ENCODE measurements around the gene PPP2R5C.
"Not testable (repeated sequence)": the region's sequence is repeated elsewhere in the genome, so short reads cannot be mapped to it uniquely, and the experiment has no call there.

The PPP2R5C gene

DNA sequence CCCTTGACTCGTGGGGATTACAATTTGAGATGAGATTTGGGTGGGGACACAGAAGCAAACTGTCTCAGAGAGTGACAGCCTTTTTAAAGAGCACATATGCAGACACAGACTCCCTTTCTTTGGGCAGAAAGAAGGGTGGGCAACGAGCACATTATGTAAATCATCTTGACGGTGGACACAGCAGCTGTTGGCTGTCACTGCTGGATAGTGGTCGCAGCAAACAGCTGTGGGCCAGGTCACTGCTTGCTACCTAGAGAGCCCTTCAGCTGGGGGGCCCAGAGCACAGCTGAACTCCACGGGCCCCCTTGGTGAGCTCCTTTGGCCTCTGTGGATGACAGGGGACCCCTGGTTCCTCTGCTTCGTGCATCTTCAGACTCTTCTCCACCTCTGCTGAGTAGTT, 23.1 kb downstream of the PPP2R5C start:
- DNase-seq: no peak

DNA sequence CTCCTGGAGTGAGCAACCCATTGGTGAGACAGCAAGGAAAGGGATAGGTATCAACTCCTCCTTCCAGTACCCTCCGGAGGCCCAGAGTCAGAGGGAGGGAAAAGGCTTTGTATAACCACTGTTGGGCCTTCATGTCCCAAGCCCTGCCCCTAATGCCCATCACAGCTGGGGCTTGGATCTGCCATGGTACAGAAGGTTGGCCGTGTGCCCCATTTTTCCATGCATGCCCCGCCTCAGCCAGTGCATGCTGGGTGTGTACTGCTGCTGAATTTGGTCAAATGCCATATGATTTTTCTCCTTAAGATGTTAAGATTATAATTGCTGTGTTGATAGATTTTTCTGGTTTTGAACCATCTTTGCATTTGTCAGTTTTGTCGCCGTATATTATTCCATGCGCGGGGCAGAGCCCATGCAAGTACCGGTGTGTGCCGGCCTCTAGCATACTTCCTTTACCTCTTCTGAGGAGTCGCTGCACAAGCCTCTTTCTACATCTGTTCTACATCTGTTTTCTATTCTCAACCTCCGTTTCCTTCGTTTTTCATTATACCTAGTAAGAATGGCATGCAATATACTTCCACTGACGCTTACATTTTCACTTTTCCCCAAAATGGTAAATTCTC, 26.6 kb downstream of the PPP2R5C start:
- no peak for DNase-seq

DNA sequence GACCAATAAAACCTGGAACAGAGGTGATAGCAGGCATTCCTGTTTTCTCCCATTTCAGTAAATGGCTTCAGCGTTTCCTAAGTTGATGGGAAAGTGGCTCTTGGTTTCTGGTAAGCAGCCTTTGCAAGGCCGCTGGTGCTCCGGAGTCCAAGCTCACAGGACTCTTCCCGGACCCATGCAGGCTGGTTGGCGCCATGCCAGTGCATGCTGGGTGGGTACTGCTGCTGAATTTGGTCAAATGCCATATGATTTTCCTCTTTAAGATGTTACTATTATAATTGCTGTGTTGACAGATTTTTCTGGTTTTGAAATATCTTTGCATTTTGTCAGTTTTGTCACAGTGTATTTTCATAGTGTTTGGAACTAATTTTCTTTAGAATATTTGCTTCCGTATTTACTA, 27.7 kb downstream of the PPP2R5C start:
- no peak for DNase-seq

DNA sequence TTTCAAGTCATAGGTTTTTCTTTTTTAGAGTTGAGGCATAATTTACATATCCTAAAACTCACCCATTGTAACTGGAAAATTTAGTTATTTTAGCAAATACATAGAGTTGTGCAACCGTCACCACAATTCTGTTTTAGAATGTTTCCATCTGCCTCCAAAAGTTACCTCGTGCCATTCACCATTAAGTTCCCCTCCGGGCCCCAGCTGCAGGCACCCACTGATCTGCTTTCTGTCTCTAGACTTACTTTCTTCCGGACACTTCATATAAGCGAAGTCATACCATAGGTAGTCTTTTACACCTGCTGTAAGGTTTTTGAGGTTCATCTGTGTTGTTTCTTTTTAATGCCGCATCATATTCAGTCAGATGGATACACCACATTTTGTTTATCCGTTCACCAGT, 28.7 kb downstream of the PPP2R5C start:
- DNase-seq: no peak

DNA sequence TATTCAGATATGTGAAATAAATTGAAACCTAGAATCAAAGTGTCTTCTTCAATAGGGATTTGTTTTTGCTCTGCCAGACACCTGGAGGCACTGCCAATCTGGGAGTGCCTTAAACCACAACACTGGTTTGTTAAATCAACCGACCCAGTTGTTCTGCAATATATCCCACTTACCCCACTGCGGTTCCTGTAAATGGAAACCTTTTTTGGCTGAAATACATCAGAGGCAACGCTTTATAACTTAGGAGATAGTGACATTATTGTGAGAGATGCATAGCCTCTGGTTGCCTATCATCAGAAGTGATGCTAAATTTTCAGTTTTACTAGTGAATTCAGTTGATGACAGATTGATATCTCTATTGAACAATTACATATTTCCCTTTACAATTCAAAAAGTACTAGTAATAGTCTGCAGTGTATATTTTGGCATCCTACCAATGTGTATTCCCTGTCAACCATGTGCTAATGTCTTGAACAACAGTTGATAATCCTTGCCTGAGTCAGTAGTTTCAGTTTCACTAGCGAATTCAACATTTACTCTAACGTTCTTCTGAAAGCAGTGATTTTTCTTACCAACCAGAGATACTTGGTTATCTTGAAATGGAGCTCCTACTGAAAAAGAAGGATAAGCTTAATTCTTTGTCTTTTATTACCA, 30.5 kb downstream of the PPP2R5C start:
- no peak for DNase-seq

DNA sequence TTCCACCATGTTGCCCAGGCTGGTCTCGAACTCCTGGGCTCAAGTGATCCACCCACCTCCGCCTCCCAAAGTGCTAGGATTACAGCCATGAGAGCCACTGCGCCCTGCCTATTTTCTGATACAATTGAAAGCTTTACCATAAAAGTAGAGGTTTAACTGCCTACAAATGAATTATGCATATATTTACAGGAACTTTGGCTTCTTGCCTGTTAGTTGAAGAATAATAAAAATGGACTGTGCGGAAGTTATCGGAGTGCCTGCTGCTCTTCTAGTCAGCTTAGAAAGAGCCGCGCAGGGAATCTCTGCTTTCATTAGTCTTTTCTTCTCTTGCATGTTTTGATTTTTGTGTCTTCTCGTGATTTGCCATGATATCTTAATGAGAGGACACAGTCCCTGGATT, 34.5 kb downstream of the PPP2R5C start:
- no peak for DNase-seq

DNA sequence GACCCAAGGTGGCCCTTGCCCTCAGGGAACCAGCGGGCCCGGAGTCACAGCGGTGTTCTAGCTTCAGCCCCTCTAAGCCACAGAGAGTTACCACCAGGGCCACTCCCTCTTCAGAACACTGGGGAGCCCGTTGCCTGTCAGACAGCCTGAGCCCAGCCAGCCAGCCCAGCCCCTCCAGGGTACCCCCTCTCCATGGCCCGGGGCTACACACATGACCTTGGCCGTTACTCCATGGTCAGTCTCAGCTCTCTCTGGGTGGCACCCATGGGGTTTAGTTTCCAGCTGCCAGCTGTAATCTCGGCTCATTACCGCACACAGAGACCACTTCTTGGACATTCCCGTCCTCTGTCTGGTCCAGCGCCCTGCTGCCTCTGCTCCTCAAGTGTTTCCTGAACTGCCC, 35.0 kb downstream of the PPP2R5C start:
- no peak for DNase-seq

DNA sequence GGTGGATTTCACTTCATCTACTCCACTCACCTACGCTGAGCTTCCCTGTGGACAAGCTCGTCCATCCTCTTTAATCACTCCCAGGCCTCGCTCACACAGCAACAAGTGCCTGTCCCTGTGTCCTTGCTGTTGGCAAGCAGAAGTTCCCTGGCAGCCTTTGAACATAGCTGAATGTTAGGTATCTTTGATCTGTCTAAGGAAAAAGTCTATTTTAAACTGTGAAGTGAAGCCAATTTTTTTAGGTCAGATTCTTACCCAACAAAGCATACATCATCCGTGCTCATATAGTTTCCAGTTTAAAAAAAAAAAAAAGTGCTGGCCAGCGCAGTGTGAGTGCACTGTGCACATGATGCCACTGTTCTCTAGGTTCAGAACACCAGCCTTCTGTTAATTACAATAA, 36.3 kb downstream of the PPP2R5C start:
- DNase-seq: no peak

DNA sequence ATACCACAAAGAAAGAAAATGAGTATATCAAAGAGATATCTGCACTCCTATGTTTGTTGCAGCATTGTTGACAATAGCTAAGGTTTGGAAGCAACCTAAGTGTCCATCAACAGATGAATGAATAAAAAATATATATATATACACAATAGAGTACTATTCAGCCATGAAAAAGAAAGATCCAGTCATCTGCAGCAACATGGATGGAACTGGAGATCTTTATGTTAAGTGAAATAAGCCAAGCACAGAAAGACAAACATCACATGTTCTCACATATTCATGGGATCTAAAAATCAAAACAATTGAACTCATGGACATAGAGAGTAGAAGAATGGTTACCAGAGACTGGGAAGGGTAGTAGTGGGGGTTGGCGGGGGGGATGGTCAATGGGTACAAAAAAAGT, 42.9 kb downstream of the PPP2R5C start:
- not testable (repeated sequence) for DNase-seq

DNA sequence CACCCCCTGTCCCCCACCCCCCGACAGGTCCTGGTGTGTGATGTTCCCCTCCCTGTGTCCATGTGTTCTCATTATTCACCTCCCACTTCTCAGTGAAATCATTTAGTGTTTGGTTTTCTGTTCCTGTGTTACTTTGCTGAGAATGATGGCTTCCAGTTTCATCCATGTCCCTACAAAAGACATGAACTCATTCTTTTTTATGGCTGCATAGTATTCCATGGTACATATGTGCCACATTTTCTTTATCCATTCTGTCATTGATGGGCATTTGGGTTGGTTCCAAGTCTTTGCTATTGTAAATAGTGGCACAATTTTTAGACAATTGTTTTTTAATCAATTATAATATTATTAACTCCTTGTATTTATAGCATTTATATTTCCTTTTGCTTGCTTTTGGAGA, 44.7 kb downstream of the PPP2R5C start:
- DNase-seq: not testable (repeated sequence)

DNA sequence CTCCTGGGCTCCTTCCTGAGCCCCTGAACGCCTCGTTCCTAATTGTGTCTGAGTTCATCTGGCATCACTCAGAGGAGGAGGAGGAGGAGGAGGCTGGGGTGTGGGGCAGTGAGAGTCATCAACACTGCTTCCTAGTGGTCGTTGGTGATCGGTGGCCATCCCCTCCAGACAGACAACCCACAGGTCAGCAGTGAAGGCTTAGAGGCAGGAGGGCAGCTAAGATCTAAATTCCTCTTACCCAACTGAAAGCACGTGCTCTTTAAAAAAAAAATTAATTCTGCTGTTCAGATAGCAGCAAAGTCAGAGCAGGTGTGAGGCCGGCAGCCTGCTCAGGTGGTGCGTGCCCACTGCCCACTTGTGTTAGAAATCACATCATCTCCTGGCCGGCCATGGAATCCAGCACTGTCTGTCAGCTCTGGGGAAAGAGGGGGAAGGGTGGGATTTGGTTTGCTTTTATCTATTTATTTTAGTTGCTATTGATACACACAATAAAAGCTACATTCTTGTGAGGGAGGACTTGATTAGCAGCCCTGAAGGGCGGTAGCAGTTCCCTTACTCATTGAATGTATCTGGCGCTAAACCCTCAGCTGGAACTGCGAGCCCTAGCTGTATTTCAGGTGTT, 46.6 kb downstream of the PPP2R5C start:
- DNase-seq: no peak

DNA sequence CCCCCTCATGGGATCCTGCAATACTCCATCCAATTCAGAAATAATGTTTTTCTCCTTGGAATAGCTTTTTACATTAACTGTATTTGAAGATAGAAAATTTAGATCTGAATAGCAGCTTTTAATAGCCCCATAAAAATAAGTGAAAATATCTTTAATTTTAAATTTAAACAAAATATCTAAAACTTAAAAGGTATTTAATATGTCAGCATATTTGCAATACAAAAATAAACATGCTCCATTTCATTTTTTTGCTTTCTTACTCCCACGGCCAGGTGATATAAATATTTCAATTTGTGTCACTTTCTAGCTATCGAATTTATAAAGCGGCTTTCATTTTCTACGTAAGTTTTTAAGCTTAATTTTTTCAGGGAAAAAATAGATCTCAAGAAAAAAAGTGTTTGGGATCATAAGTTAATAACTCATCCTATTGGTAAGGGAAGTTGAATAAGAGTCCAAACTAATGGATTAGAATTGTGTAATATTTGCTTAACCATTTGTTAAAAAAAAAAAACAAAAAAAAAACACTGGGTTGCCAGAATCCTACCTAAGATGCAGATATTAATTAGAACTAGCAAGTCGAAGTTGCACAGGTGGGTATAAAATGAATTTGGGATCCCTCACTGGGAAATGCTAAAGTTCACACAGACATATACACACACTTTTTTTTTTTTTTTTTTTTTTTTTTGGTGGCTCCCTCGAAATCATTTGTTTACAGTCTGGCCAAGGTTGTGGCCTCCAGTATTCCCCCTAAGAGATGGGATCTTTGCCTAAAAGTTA, 47.6 kb downstream of the PPP2R5C start:
- DNase-seq: no peak

DNA sequence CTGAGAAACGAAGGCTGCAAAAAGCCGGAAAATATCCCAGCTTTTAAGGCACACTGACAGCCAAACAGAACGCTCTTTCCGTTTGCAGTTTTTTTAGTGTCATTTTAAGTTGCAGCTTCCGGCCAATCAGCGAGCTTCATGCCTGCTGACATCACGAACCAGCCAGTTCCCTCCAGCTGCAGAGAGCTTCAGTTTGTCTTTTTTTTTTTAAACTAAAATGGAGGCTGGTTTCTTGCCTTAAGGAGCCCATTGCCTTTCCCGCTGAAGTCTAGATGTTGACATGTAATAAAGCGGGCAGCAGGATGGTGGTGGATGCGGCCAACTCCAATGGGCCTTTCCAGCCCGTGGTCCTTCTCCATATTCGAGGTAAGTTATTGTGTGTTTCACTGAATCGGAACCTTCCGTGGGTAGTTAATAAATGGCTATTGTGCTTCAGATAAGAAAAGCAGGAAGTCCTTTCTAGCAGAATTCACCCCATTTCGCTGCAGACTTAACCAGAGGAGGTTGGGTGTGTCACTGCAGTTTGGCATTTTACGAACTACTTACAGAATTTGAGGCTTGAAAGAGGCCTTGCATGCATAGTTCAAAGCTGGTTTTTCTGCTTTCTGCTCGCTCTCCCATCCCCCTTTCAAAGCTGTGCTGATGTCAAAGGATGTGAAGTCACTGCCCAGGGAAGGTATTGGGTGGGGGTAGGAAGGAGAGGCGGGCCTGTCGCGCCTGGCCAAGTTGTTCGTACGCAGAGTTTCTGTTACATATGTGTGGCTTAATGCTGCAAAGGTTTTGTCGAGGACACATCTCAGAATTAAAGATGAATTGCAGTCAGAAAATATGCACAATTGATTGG, 48.4 kb downstream of the PPP2R5C start:
- DNase-seq: peak; percentile 76 to 77

DNA sequence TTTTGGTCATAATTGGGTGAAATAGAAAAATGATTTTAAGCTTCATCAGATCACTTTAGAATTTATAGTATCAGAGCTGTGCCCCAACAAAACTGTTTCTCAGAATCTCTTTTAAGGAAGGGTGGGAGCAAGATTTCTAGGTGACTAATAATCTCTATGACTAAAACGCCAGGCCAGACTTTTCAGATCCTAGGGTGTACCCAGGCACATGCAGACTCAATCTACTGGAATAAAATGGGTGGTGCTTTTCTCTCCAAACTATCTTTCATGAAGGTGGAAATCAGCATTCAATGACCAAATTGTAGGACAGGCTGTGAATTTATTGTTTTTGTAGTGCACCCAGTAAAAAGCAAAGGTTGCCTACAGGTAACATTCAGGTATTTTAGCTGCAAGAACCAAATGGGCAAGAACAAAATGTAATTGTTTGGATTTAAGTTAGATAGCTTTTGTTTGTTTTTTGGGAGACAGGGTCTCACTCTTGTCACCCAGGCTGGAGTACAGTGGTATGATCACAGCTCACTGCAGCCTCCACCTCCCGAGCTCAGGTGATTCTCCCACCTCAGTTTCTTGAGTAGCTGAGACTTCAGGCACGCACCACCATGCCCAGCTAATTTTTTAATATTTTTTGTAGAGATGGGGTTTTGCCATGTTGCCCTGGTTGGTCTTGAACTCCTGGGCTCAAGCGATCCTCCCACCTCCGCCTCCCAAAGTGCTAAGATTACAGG, 49.5 kb downstream of the PPP2R5C start:
- DNase-seq: peak in 1 of 2 donors; percentile 32

DNA sequence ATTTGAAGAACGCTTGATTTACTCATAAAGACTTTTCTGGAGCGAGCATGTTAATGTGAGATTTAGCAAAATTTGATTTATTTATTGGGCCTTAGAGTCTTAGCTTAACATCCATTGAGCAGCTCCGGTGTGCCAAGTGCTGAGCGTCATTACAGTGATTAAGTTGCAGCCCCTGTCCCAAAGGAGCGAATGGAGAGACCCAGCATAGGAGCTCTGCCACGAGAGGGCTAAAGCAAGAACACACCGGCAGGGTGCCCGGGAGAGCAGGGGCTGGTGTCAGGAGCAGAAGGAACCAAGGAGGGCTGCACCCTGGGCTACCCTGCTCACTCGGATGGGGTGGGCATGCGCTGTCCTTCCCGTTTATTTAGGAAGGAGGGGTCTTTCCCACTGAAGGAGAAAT, 50.6 kb downstream of the PPP2R5C start:
- no peak for DNase-seq

DNA sequence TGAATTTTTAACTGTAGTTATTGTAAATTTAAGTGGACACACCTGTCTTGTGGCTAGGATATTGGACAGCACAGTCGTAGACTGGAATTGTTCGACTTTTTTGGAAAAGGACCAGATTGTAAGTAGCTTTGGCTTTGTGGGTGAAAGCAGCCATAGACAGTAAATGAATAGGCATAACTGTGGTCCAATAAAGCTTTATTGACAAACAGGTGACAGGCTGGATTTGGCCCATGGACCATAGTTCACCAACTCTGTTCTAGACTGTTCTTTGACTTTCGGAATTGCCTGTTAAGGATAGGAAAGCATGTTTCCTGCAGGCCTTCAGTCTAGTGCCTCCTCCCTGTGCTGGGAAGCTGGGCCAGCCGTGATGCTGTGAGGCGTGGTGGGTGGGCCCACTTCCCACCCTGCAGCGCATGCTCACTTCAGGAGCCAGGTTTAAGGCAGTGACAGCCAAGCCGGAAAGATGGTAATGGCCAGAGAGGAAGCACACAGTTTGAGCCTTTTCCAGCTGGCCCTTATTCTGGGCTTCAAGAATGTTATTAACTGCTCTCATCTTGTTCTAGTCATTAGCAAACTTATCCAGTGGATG, 51.8 kb downstream of the PPP2R5C start:
- DNase-seq: no peak

DNA sequence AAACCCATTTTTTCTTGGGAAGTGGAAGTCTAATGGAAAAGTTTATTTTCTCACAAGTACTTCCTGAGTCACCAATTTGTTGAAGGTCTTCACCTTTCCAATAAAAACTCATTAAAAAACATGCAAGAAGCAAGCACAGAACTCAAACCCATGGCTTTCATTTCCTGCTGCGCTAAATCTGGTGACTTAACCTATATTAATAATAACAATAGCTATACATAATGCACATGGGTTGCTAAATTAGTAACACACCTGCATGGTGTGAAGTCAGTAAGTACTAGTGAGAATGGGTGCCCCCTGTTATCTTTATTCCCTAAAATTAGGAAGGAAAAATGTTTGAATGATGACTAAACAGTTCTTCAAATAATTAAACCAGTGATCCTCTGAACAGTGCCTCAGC, 52.3 kb downstream of the PPP2R5C start:
- no peak for DNase-seq

DNA sequence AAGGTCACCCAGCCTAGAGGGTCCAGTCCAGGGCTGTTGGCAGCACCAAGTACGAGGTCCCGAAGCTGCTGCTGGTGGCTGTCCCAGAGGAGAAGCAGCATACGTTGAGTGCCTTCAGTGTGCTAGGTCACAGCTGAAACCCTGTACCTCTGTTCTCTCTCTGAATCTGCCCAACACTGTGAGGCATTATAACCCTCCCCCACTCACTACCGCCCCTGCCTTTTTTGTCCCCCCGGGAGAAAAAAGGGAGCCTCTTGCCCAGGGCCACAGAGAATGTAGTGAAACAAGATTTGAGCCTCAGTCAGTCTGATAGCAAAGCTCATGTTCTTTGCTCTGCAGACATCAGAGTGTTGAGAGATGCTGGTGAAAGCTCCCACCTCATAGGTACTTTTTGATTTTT, 53.4 kb downstream of the PPP2R5C start:
- DNase-seq: no peak

DNA sequence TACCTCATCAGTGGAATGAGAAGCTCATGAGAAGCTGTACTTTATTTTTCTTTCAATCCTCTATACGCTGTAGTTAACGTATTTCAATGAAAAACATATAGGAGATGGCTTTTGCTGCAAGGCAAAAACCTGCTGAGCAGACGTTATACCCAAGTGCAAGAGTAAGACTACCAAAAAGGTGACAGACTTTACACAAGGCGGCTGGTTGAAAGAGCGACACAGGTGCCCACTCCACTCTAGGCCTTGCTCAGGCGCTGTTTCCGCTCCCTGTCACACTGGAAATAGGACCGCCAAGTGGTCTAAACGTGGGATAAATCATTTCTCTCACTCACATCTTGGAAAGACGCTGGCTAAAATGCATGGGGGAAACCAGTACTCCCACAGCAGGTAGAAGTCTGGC, 54.5 kb downstream of the PPP2R5C start:
- DNase-seq: no peak

DNA sequence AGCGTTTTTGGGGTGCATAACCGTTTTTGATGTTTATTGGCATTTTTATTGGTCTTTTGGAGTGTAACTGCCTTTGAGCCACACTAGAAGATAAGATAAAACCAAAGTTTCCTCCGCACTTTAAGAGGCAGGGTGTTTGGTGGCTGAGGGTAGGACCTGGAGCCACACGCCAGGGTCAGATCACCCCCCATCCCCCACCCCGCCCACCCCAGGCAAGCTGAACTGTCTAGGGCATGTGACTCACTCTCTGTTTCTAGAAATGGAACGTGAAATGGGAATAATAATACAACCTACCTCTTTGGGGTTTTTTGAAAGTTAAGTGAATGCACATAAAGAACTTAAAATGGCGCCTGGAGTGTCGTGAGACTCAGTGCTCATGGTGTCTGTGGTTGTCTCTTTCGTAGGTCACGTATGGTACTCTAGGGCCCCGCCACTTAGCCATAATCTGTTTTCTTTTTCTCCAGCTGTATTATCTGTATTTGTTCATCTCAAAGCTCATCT, 56.0 kb downstream of the PPP2R5C start:
- peak; percentile 44 to 46 for DNase-seq

DNA sequence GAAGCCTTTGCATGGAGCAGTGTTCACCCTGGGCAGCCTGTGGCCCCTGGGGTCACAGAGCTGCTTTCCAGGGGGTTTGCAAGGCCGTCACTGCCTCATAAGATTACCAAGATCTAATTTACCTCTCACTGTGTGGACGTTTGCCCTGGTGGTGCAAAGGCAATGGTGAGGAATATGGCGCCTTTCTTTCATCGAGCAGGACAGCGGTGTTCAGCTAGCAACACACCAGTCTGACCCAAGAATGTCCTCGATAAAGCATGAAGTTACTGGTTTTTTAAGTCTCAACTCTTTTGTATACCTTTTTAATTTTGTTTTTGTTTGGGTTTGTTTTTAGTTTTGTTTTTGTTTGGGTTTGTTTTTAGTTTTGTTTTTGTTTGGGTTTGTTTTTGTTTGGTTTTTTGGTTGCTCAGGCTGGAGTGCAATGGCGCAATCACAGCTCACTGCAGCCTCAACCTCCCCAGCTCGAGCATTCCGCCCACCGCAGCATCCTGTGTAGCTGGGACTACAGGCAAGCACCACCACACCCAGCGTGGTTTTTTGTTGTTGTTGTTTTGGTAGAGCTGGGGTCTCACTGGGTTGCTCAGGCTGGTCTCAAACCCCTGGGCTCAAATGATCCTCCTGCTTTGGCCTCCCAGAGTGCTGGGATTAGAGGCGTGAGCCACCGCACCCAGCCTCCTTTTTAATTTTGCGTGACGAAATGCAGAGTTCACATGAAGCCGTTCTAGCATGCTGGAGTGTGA, 57.9 kb downstream of the PPP2R5C start:
- peak; percentile 50 to 64 for DNase-seq

Measured in activated CD4-positive, alpha-beta T cell treated with anti-CD3 and anti-CD28 coated beads for 4 hours (primary cell).